T-helper 2 cell (primary cell): ENCODE results near the gene PARVA.

ENCODE experiments used
- DNase-seq, 5 experiments: peaks; one replicate each; pipeline versions ENCODE4 v3.0.0 to v3.0.0-alpha.2; 2012 to 2022

PARVA gene

DNA sequence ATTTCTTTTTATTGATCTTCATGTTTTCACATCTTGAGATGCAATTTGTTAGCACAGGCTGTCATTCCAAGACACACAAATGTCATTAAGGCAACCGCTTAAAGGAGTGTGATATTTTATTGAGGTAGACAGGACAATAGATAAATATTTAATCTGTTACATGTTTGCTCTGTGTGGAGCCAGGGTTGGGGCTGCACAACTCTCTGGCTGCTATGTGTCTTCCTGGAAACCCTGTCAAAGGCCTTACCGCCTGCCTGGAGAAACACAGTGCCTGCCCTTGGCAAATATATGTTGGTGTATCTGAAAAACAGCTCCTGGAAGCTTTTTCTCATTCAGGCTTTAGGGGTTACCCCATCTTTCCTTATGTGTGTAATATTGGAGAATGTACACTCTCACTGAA is 157.2 kb downstream of the PARVA start:
- DNase-seq: no peak

DNA sequence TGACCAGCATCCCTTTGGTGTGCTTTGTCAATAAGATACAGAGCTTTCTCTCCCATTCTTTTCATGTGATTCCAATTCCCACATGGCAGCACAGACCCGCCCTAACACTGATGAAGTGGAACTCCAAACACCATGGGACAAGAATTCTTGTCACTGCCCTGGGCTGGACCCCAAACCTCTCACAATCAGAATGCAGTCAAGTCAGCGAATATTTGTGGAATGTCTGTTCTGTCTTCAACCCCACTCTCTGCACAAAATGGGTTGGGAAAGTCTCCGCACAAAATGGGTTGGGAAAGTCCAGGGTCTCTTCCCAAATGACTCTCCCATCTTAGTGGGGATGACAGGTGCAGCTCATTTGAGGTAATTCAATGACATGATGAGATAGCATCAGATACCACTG is 157.9 kb downstream of the PARVA start:
- DNase-seq: no peak

DNA sequence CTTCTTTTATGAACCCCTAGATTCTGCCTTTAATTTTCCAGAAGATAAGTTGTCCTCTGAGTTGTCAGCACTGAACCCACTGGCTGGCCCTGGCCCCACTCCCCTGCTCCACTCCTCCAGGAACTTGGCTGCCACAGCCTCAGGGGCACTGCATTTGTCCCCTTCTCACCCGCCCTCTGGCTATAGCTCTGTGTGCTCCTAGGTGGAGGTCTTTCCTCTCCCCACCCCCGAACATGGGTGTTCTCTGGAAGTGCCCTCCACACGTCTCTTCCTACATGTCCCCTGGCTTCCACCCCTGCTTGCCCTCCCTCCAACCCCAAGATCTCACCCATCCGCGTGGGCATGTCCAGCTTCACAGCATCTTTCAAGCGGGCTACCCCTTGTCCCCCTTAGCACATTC is 159.2 kb downstream of the PARVA start:
- no peak for DNase-seq

DNA sequence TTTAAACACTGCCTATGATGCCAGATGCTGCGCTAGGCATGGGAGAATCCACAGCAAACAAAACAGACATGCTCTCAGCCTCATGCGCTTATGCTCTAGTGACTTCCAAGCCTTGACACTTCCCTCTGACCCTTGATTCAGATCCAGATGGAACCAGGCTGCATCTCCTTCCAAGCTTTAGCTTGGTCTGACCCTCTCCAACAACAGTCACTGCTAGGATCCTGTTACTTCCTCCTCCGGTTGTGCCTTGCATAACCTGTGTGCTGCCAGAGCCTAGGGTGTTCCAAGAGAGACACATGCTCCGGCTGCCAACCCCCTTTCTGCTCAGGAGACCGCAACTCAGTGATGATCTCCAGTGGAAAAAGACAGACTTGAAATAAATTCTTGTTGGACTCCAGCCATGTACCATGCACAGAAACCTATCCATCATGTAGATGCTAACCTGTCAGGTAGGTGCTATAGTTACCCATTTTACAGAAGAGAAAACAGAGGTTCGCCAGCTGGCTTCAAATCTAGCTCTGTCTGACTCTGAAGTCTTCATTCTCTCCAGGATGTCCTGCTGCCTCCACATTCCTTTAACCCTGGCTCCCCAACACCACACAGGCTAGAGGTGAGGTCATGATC is 160.5 kb downstream of the PARVA start:
- DNase-seq: no peak

DNA sequence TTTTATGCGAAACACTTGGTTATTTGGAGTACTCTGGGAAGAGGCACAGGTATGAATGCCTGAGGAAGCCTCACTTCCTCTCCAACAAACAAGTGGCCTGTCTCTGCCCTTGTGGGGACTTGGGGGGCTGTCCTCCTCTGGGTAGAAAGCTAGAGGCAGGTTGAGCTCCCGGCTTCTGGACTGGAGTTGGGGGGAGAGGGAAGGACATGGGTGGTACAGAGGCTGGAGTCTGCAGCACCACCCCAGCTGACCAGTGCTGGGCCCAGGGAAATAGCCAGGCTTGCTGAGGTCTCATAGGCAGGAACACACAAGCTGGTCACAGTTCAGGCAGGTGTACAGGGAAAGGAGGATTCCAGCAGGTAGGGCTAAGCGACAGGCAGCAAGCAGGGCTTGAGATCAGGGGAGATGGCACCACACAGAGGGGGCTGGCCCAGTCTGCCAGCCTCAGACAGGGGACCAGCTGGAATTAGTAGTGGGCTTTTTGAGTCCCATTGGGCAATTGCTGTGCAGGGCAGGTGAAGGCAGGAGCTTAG is 161.6 kb downstream of the PARVA start:
- DNase-seq: no peak

DNA sequence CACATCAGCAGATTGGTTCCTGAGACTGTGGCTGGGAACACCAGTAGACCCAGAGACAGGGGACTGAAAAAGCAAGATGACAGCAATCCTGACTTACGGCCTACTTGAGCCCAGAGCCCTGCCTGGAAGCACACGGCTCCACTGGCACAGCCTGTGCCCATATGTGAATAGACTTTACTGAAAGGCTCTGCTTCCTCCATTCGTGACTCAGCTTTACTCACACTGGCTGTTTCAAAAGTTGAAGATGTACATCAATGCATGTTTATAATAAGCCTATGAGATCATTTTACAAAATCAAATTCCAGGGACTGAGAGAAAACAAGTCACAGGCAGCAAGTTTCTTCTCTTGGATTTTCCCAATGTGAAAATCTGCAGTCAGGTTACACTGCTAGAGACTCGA is 162.2 kb downstream of the PARVA start:
- no peak for DNase-seq

DNA sequence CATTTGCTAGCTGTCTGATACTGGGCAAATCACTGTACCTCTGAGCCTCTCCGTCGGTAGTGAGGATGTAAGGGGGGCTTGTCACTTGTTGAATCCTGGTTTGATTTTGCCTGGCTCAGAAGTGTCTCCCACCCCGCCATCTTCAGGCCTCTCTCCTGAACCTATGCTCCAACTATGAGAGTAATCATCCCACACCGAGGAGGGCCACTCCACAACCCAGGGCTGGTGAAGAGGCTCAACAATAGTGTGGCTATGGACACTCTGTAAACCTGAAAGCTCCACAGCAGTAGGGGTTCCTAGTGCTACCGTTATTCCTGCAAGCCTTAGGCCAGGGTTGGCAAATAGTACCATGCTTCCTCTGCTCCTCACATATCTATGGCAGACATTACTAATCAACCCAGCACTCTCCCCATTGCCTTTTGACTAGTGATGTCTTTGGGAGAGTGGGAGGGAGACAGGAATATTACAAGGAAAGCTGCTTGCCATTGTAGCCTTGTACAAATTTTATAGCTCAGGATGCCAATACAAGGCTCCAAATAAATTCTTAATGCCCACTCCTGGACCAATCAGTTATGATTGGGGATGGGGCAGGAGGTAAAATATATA is 162.8 kb downstream of the PARVA start:
- DNase-seq: no peak

DNA sequence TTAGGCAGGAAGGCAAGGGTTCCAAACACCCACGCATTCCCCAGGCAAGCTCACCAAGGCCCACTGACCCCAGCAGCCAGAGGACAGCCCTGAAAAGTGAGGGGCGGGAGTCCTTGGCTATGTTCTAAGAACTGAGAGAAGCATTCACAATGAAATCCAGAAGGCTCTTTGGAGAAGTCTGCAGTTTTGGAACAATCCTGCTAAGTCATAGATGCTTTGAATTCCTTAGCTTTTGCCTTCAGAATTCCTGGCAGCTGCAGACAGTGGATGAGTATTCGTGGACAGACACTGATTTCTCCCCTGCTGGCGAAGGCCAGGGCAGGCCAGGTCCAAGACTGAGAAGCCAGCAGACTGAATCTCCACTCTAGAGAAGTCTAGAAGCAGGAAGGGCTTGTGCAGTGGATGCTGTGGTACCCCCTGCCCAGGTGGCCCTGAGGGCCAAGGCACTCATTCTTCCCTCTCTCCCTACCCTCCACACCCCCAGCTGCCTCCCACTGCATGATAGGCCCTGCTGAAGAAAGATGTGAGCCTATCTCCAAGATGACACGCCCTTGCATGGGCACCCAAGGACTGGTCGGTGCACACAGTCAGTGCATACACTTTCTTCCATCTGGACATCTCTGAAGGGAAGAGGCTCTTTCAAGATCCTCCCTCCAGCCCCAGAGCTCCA is 163.7 kb downstream of the PARVA start:
- no peak for DNase-seq

DNA sequence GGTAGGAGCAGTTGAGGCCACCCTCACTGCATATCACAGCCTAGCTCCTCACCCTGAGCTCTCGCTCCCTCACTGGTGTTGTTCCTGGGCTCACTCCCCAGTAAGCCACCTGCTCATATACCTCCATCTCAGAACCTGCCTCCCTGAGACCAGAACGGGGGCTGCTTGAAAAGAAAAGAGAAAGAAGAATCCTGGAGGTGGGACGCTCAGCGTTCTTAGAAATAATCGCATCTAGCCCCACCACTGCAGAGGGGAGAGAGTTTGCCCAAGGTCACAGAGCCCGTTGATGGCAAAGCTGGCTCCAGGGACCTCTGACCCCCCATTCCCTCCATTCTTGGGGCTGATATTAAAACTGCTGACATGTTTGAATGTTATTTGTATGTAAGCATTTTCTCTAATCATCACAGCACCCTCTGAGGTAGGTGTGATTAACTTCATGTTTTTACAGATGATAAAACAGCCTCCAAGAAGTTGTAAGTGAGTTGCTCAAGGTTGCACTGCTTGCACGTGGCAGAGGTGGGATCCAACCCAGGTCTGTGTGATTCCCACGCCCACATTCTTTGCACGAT is 164.3 kb downstream of the PARVA start:
- no peak for DNase-seq

DNA sequence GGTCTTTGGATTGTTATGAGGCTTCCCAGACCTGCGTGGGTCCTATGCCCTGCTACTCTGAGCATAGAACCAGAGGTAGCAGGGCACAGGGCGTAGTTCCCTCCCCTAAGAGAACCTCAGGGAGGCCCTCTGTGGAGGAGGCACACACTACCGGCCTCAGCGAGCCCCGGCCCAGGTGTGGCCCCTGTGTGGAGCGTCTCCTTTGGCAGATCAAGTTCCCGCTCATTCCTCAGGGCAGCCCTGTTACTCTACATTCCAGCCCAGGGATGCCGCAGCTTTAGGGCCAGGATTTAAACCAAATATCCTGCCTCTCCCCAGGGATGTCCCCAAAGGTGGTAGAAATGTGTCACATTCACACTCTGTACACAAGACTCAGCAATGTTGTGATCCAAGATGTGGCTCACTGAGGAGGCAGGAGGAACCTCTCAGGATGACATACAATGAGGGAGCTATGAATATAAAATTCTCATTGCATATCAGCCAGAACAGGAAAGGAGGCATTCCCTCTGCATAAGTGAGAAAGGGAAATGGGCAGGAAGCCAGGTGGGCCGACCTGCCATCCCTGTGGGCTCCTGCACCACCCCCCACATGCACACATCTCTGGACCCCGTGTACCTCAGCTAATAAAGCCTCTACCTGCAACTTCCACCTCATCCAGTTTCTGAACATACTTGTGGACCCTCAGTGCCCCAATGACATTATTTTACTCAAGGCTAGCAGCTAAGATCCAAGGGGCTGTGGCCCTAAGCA is 165.0 kb downstream of the PARVA start:
- no peak for DNase-seq

DNA sequence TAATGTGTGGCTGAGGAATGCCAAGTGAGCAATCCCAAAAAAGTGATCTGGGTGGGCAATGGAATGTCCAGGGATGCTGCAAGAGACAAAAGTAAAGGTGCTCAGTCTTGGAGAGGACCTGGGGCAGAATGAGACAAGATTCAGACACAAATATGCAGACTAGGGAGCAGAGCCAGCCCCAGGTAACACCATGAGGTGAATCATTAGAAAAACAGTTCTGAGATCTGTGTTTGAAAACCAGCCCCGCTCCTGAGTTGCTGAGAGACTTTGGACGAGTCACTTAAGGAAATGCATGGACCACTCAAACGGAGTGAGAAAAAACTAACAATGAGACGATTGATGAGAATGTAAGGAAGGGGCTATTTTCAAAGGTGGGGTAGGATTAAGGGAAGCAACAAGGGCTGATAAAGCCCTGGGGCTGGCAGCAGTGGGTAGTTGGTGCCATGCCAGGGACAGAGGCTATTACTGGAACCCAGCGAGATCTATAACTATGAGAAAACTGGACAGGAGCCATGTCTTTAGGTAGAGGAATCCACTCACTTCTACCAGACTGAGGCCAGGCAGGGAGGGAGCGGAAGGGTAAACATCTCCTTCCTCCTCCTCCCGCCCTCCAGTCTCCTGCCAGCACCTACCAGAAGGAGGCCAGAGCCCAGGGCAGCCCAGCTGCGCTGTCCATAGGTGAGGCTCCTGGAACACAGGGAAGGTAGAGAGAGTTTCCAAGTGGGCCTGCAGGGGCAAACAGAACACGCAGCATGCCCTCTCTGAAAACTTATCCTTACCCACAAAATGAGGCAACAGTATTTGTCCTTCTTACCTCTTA is 166.4 kb downstream of the PARVA start:
- DNase-seq: no peak

DNA sequence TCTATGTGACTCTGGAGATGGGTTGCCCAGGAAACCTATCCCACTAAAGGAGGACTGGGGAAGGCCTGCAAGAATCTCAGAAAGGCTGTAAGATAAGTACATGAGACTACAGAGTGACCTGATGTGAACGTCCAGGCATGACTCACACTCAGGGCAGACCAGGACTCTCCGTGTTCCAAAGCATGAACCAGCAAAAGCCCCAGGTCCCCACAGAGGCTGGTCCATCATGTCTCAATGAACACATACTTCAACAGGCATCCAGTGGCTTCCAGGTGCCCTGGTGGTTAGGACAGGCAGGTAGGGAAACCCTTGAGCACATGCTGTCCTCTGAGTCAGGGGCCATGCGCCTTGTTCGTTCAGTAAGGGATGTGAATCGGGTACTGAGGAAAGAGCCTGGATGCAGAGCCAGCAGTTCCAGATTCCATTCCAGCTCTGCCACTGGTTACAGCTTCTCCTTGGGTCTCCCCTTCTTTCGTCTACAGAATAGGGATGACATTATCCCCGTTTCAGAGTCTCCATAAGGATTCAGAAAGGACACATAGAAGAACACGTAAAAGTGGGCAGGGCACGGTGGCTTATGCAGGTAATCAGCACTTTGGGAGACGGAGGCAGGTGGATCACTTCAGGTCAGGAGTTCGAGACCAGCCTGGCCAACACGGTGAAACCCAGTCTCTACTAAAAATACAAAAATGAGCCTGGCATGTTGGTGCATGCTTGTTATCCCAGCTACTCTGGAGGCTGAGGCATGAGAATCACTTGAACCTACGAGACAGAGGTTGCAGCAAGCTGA is 167.8 kb downstream of the PARVA start:
- DNase-seq: no peak

DNA sequence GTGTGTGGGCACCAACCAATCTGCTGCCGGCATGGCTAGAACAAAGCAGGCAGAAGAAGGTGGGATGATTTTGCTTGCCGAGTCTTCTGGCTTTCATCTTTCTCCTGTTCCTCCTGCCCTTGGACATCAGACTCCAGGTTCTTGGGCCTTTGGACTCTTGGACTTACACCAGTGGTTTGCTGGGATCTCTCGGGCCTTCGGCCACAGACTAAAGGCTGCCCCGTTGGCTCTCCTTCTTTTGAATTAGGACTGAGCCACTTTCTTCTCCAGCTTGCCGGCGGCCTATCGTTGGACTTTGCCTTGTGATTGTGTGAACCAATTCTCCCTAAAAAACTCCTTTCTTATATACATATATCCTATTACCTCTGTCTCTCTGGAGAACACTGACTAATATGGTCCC is 168.8 kb downstream of the PARVA start:
- no peak for DNase-seq

DNA sequence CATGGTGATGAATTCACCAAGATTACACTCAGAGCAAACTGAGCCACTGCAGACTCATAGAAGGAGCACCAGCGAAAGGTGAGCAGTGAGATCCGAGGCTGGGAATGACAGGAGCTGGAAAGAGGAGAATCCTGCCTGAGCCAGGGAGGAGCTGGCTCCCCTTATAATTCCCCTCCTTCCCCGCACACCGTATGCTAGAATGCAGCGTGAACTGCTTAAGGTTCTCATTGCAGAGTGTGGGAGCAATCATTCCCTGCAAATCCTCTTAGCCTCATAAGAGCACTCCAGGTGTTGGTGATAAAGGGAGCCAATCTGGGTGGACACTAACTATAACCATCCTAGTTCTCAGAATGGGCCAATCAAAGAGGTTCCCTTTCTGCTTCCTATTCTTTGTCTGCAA is 169.3 kb downstream of the PARVA start:
- no peak for DNase-seq

DNA sequence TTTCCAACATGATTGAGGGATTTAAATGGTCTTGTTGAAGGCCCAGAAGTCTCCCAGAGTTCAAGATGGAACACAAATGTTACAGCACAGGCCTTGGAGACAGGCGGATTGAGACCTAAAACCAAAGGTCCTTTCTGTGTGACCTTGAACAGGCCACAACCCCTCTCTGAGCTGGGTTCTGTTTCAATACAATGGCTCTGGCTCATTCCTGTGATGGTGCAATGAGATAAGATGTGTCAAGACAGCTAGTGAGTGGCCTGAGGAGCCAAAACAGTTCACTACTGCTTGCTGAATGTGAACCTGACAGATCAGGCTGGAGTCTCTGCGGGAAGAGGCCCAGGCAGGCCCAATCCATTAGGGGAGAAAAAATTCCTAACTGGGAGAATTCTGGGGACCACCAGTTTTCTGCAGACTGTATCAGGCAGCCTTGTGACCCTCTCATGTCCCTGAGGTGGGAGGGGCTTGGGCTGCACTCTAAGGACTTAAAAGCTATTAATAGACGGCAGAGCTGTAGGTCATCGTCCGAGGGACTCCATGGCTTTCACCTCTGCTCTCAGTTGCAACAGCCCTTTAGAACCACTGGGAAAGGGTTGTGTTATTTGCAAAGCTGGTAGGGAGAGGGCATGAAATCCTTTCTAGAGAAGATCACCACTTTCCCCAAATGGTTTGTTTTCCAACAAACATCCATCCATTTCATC is 170.7 kb downstream of the PARVA start:
- DNase-seq: no peak

DNA sequence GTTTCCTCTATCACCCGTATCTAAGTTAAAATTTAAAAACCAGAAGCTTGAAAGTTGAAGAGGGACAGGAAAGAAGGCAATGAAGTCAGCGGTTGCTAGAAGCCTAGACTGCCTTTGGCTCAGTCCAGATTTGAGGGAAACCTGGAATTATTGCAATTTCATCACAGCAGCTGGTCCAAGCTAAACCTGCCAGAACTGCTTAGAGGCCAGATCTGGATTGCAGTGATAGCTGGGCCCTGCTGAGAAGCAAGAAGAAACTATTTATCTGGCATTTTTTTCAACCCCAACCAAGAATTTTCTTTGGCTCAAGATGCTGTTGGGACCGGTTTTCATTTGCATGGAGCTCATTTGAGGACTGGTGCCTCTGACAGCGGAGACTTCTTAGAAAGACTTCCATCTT is 175.3 kb downstream of the PARVA start:
- DNase-seq: no peak

DNA sequence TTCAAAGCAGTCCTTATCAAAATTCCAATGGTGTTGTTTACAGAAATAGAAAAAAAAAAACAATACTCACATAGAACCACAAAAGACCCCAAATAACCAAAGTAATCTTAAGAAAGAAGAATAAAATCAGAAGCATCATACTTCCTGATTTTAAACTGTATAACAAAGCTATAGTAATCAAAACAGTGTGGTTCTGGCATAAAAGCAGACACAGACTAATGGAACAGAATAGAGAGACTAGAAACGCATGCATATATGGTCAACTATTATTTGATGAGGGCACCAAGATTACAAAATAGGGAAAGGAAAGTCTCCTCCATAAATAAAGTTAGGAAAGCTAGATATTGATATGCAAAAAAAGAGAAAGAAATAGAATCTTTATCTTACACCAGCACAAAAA is 176.8 kb downstream of the PARVA start:
- no peak for DNase-seq

DNA sequence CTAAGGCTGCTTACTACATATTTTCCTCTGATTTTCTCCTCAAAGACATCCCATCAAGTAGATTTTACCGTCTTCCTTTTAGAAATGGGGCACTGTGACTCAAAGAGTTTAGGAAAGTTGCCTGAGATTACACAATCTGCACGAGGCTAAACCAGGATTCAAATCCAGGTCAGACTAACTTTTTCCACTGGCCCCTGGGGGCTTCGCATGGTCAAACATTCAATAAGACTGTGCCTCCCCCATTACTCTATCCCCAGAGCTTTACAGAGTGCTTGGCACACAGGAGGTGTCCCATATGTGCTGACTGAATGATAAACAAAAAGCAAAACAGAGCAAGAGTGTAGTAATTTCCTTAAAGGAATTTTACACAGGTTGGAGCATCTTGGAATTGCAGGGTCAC is 178.8 kb downstream of the PARVA start:
- no peak for DNase-seq

DNA sequence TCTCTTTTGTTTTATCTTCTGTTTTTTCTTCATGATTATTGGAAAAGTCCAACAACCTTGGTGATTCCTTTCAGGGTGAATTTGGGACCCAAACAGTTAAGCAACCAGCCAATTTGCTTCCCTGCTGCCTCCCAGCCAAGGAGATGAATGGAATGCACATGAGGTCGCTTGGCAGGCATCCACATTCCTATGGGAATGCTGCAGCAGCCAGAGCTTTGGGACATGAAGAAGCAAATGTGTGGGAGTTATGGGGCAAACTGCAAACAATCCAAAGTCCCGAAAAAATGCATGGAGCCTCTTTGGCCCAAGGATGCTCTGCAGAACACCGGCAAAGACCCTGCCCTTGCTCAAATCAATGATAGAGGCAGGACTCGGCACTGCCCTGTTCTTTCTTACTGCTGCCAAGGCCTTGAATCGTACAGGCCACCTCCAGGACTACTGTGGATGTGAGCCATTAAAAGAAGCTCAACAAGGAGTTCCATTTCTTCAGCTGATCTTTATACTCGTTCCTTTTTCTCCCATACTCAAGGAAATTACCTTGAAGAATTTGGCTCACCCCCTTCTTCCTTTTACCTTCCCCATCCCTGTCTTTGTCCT is 179.5 kb downstream of the PARVA start:
- no peak for DNase-seq

DNA sequence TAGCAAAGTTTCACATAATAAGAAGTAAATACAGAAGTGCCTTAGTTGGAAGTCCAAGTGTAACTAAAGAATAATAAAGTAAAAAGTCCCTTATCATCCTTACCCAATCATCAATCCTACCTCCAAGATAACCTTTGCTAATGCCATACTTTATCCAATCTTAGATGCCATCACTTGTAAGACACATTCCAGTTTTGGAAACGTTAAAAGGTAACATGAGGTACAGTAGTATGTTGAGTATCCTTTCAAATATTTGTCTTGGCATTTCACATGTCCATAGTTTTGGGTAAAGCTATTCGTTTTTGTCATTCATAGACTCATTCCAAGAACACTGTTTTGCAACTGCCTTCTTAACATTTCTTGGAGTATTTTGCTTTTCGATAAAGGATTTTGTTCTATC is 181.6 kb downstream of the PARVA start:
- no peak for DNase-seq
